Breast epithelium (tissue), 3 donors: ENCODE data around the gene KLHDC10.

ENCODE experiments used
- CTCF ChIP-seq, 3 donors: fragments of 450-650 bp; IDR thresholded peaks; one replicate each; pipeline ENCODE4 v1.5.1; 2016 to 2017; ENCODE audit warnings: antibody characterized with exemption in 3 of 3, mild to moderate bottlenecking in 3 of 3, moderate library complexity in 3 of 3
- POLR2A ChIP-seq: fragments of 450-650 bp; IDR thresholded peaks from one replicate; pipeline ENCODE4 v1.6.1; 2016; ENCODE audit warnings: antibody characterized with exemption, mild to moderate bottlenecking, moderate library complexity
- POLR2AphosphoS5 ChIP-seq, 3 donors: sonication (generic); formaldehyde crosslinking; IDR thresholded peaks; one replicate each; pipeline ENCODE4 v1.6.1; 2017; ENCODE audit warnings: antibody characterized with exemption in 3 of 3

DNA sequence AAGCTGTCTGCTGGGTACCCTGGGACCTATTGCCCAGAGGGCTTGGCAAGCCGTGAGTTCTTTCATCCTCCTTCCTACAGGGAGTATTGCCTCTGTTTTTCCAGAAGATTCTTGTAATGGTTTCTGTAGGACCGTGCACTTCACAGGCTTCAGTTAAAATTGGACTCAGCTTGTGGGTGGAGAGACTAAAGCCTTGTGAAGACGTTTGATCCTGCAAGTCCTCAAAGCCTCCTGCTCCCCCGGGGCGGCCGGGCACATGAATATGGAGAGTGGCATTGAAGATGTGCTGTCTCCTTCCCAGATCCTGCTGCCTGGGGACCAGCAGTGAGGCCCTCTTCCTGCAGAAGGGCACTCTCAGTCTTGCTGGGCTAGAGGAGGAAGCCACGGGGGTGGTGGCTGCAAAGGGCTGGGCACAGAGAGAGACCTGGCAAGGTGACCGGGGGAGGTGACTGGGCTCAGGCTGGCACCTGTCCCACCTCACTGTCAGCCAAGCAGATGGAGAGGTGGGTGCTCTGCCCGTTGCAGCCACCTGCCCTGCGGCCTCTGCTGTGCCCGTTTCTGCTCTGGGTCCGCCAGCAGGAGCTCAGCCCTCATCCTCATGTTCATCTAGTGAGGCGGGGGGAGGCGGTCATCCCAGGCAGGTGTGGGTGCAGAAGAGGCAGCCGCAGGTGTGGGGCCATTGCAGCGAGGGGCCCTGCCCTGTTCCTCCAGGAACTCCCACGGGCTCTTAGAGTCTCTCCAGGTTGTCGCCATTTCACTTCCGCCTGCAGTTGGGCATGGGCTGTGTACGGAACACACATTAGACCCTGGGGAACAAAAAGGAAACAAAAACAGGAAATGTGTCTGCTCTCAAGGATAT is 79.2 kb downstream of the KLHDC10 start:
- TF ChIP-seq CTCF (IDR thresholded peaks at IDR 0.05) (no peak), POLR2A (no peak), POLR2AphosphoS5 (IDR thresholded peaks at IDR 0.05) (no peak)
